Measurements from ENCODE around the gene MED25. TPM values are rescaled to one million over a fixed set of nuclear protein-coding genes. Genes with fewer than 3 reads are reported as not detected.
A peak's percentile ranks its signal among the peaks of the same experiment; 100 is the strongest.

Gene MED25
- total and polyA plus RNA-seq, 12 donors, result 39.5 to 149 (median 54.9) TPM

DNA sequence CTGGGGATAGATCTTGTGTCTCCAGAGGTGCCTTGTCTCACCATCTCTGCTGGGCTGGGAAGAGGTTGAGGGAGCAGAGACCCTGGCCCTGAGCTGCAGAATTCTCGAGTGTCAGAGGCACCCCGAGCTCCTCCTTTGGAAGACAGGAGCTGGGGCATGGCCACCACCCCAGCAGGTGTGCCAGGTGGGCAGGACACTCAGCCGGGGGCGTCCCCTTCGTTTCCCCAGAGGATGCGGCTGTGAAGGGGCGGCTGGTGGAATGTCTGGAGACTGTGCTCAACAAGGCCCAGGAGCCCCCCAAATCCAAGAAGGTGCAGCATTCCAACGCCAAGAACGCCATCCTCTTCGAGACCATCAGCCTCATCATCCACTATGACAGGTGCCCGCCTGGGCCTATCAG lies 19.5 kb upstream of the MED25 start:
- peaks cover 0 to 18% (median 5%) of the 10 kb centered on the region in 9 donors for H3K4me1 ChIP-seq
- intact Hi-C loops (cut with DNase I), result no loop called here
- H3K4me3 ChIP-seq, result no peak overlapping the region
- no peaks in the 10 kb centered on the region for H3K9me3 ChIP-seq
- WGBS, 2 donors, result 91 to 96% methylated on average over 11 of the region's 11 CpGs
- H3K27me3 ChIP-seq, result no peaks in the 10 kb centered on the region
- H3K27ac ChIP-seq, result no peak overlapping the region
- ATAC-seq (no peak), DNase-seq (no peak)
- H3K36me3 ChIP-seq, result peaks cover 0 to 100% (median 65%) of the 10 kb centered on the region in 9 donors
- TF ChIP-seq, protein P1, sequence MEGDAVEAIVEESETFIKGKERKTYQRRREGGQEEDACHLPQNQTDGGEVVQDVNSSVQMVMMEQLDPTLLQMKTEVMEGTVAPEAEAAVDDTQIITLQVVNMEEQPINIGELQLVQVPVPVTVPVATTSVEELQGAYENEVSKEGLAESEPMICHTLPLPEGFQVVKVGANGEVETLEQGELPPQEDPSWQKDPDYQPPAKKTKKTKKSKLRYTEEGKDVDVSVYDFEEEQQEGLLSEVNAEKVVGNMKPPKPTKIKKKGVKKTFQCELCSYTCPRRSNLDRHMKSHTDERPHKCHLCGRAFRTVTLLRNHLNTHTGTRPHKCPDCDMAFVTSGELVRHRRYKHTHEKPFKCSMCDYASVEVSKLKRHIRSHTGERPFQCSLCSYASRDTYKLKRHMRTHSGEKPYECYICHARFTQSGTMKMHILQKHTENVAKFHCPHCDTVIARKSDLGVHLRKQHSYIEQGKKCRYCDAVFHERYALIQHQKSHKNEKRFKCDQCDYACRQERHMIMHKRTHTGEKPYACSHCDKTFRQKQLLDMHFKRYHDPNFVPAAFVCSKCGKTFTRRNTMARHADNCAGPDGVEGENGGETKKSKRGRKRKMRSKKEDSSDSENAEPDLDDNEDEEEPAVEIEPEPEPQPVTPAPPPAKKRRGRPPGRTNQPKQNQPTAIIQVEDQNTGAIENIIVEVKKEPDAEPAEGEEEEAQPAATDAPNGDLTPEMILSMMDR (IDR thresholded peaks at IDR 0.05), result no peak

DNA sequence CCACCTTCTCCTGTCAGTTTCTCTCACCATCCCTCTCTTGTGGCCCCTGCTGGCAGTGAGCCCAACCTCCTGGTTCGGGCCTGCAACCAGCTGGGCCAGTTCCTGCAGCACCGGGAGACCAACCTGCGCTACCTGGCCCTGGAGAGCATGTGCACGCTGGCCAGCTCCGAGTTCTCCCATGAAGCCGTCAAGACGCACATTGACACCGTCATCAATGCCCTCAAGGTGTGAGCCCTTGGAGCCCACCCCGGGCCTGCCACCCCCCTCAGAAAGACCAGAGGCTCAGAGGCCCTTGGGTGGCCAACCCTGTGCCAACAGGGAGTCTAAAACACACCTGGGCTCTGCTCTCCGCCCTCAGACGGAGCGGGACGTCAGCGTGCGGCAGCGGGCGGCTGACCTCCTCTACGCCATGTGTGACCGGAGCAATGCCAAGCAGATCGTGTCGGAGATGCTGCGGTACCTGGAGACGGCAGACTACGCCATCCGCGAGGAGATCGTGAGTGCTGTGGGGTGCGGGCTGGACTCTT lies 18.8 kb upstream of the MED25 start:
- ATAC-seq (no peak), DNase-seq (no peak)
- H3K4me1 ChIP-seq, result peaks cover 0 to 18% (median 5%) of the 10 kb centered on the region in 9 donors
- H3K27ac ChIP-seq, result no peak overlapping the region
- H3K27me3 ChIP-seq, result no peaks in the 10 kb centered on the region
- intact Hi-C loops (cut with DNase I), result no loop called here
- H3K4me3 ChIP-seq, result no peak overlapping the region
- whole genome bisulfite sequencing, 2 donors, result 93 to 94% methylated on average over 28 of the region's 28 CpGs
- TF ChIP-seq, protein P1 (IDR thresholded peaks at IDR 0.05), result no peak
- peaks cover 0 to 100% (median 61%) of the 10 kb centered on the region in 9 donors for H3K36me3 ChIP-seq
- no peaks in the 10 kb centered on the region for H3K9me3 ChIP-seq

DNA sequence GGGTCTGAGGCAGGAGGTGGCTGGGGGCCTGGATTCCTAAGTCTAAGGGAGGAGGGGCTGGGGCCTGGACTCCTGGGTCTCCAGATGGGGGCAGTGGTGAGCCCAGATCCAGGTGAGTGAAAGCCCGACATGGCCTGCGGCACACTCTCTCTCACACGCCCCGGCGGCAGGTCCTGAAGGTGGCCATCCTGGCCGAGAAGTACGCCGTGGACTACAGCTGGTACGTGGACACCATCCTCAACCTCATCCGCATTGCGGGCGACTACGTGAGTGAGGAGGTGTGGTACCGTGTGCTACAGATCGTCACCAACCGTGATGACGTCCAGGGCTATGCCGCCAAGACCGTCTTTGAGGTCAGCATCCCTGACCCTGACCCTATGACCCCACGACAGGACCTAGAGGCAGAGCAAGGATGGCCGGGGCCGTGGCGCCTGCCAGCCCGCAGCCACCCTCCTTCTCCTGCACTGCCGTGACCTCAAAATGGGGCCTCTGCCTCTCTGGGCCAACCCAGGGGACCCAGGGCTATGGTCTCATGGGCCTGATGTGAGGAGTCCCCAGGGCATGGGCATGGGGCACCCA lies 18.2 kb upstream of the MED25 start:
- no peak for ATAC-seq
- DNase-seq, result no peak
- 94% methylated on average over 25 of the region's 25 CpGs for WGBS, 2 donors
- Histone ChIP-seq H3K4me3 (no peak overlapping the region), H3K36me3 (peaks cover 0 to 100% (median 56%) of the 10 kb centered on the region in 9 donors), H3K9me3 (no peaks in the 10 kb centered on the region), H3K27ac (no peak overlapping the region), H3K27me3 (no peaks in the 10 kb centered on the region), H3K4me1 (peaks cover 0 to 18% (median 5%) of the 10 kb centered on the region in 9 donors)
- TF ChIP-seq, protein P1 (IDR thresholded peaks at IDR 0.05), result peak in 2 of 9 donors; percentile 15 to 19
- intact Hi-C loops (cut with DNase I), result loop anchor here in 2 of 10 donors (5.0 to 10.0 kb wide), 2 partner anchors 113 to 115 kb away; partner anchors contain the start of gene ADM5 (in 2 of the 2)

DNA sequence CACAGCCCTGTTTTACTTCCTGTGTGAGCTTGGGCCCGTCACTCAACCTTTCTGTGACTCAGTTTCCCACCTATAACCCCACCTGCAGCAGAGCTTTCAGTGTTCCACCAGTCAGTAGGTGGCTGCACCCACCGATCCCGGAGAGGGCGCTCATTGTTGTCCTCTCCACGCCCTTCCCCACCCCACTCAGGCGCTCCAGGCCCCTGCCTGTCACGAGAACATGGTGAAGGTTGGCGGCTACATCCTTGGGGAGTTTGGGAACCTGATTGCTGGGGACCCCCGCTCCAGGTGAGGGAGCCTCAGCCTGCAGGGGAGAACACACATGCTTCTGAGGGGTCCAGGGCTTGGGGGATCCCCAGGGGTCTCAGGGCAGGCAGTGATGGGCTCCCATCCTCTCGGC lies 17.3 kb upstream of the MED25 start:
- H3K36me3 ChIP-seq, result peaks cover 0 to 100% (median 52%) of the 10 kb centered on the region in 9 donors
- WGBS, 2 donors, result 97 to 98% methylated on average over 10 of the region's 10 CpGs
- TF ChIP-seq, protein P1 (IDR thresholded peaks at IDR 0.05), result no peak
- H3K4me3 ChIP-seq, result no peak overlapping the region
- no peaks in the 10 kb centered on the region for H3K9me3 ChIP-seq
- DNase-seq (no peak), ATAC-seq (no peak)
- H3K4me1 ChIP-seq, result peaks cover 0 to 18% (median 5%) of the 10 kb centered on the region in 9 donors
- no peaks in the 10 kb centered on the region for H3K27me3 ChIP-seq
- intact Hi-C loops (cut with DNase I), result loop anchor here in 2 of 10 donors (5.0 to 10.0 kb wide), 2 partner anchors 113 to 116 kb away; partner anchors contain the start of gene ADM5 (in 2 of the 2)
- H3K27ac ChIP-seq, result no peak overlapping the region

All from heart right ventricle (tissue), 16 donors.